Stimulated activated CD4-positive, alpha-beta T cell treated with anti-CD3 and anti-CD28 coated beads, Interleukin-2, amount 100 ng/mL, for 4 hours (primary cell): ENCODE measurements around the gene FRMD8.

Experiments
- DNase-seq: peaks from one replicate; pipeline ENCODE4 v3.0.0-alpha.2; 2020; ENCODE audit warnings: low read depth

FRMD8 gene, protein sequence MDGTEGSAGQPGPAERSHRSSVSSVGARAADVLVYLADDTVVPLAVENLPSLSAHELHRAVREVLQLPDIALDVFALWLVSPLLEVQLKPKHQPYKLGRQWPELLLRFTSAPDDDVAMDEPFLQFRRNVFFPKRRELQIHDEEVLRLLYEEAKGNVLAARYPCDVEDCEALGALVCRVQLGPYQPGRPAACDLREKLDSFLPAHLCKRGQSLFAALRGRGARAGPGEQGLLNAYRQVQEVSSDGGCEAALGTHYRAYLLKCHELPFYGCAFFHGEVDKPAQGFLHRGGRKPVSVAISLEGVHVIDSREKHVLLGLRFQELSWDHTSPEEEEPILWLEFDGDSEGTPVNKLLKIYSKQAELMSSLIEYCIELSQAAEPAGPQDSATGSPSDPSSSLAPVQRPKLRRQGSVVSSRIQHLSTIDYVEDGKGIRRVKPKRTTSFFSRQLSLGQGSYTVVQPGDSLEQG

DNA sequence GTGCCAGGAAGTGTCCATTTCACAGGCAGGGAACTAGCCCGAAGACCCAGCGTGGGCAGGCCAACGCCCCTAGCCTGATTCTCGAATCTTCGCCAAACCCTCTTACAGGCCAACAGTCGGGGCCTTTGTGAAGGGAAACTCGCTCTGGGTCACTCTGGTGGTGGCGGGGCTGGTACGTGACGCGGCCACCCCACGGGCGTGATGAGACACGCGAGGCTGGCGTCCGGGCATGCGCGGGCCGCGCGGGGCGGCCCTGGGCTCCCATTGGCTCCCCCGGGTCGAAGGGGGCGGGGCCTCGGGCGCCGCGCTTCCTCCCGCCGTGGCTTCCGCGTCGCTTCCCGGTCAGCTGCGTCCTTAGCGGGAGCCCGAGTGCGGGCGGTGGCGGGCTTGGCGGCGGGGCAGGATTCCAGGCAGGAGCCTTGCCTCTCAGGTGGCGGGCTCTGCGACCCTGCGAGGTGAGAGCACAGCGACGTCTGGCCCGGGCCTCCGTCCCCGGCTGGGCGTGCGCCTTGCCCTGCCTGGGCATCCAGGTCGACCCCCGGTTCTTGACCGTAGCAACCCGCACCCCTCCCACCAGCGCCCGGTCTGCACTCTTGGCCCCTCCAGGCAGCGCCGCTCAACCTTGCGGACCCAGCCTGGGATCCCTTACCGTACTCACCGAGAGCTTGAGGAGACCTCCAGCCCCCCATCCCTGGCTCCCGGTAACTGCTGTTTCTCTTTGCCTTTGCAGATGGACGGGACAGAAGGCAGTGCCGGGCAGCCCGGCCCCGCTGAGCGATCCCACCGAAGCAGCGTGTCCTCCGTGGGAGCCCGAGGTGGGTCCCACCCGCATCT is at the start of gene FRMD8:
FRMD8 (plus strand) TSS at position 331 of the 834 bp plus-strand sequence; CDS start at position 731, 400 bp downstream.
- peak; percentile 85 for DNase-seq

GRCh38 chr11:65338676-65339075 is 47.8 kb upstream of the FRMD8 start:
- DNase-seq = no peak

- DNase-seq = no peak
These were observed 46.2 kb upstream of the FRMD8 start for GRCh38 chr11:65340226-65340625.

- no peak for DNase-seq
These were observed 44.6 kb upstream of the FRMD8 start for GRCh38 chr11:65341856-65342255.

GRCh38 chr11:65351511-65351910 is 34.9 kb upstream of the FRMD8 start:
- DNase-seq = no peak

GRCh38 chr11:65352783-65353182 is 33.7 kb upstream of the FRMD8 start:
- DNase-seq = no peak

DNA sequence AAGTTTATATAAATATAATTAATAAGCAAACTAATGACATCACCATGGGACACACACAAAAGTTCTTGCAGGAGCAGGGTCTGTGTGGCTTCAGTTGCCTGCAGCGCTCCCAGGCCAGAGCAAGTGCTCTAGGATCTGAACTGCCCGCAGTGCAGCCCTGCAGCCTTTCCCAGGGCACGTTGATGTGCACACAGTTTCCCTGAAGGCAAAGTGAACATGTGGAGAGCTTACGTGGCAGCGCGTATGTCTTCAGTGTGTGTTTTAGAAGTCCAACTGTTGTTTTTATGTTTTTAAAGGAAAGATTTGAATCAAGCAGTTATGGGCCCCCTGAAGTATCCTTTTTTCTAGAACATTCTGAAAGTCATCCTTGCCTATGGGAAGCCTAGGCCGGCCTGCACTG is 33.1 kb upstream of the FRMD8 start:
- DNase-seq = no peak

GRCh38 chr11:65353900-65354264 is 32.6 kb upstream of the FRMD8 start:
- DNase-seq = no peak

DNA sequence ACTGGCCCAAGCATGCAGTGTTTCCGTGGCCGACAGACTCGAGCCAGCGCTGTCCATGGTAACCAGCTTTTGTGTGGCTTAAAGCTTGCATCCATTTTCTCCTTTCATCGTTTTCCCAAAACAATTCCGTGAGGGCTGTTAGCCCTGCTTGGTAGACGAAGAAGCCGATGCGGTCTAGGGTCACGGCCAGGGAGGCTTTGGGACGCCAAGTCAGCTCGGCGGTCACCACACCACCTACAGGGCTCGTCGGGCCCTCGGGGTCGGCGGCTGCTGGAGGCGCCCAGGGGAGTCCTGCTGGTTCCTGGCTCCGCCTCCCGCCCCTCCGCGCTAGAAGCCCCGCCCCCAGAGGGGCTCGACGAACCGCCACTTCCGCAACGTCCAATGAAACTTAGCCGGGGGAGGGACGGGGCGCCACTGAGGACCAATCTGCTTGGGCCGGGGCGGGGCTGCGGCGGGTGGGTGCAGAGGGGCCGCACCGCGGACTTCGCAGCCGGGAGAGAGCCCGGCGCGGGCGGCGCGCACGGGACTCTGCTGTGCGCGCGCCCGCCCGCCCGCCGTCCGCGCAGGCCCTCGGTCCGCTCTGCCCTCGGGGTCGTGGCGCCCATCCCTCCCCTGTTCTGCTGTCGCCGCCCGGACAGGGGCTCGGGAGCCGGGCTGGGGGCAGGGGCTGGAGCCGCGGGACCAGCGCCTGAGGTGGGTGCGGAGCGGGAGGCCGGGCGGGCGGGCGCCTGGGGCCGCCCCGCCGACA is 32.0 kb upstream of the FRMD8 start, which contains the start of gene TIGD3:
TIGD3 (plus strand) TSS at position 487 of the 748 bp plus-strand sequence. CDS start 1,058 bp downstream, outside the sequence.
- DNase-seq = peak; percentile 95

DNA sequence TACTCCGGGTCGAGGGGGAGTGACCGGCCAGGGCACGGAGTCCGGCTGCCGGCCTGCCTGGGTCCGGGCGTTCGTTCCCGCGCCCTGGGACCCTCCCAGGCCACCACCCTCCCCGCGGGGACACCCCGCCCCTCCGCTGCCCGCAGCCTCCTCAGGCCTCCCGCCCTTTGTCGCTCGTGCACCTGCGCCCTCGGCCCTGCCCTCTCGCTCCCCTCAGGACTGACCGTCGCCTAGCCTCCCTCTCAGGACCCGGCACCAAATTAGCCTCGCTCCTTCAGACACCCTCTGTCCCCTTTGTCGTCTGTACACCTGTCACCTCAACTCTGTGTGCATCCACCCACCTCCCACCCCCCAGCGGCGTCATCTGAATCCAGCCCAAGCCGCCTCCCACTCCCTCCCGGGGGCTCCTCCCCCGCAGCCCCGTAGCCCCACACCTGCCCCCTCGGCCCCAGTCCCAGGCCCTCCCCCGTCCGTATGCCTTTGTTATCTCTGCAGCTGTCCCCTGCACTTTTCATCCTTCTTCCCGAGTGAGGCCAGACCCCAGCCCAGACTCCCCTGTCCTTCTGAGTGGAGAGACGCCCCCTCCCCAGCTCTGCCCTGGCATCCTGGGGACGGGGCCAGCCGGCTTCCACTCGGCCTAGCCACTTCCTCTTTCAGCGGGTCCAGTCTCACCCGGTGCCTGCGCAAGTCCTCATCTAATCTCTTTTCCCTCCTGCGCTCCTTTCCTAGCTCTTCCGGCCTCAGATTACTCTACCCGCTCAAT is 31.2 kb upstream of the FRMD8 start:
- DNase-seq = peak; percentile 60

GRCh38 chr11:65355776-65356393 is 30.6 kb upstream of the FRMD8 start:
- no peak for DNase-seq

DNA sequence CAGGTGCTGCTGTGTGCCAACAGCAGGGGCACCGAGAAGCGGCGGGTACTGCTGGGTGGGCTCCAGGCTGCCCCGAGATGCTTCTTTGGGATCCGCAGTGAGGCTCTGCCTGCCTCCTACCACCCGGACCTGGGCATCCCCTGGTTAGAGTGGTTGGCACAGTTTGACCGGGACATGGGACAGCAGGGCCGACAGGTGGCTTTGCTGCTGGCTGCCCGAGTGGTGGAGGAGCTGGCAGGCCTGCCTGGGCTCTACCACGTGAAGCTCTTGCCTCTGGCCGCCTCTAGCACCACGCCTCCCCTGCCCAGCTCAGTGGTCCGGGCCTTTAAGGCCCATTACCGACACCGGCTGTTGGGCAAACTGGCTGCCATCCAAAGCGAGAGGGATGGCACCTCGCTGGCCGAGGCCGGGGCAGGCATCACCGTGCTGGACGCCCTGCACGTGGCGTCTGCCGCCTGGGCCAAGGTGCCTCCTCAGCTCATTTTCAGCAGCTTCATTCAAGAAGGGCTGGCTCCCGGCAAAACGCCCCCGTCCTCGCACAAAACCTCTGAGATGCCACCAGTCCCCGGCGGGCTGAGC is 30.0 kb upstream of the FRMD8 start:
- no peak for DNase-seq

- no peak for DNase-seq
These were observed 28.5 kb upstream of the FRMD8 start for GRCh38 chr11:65357856-65358356.

GRCh38 chr11:65362320-65362931 is 24.0 kb upstream of the FRMD8 start:
- DNase-seq = no peak

DNA sequence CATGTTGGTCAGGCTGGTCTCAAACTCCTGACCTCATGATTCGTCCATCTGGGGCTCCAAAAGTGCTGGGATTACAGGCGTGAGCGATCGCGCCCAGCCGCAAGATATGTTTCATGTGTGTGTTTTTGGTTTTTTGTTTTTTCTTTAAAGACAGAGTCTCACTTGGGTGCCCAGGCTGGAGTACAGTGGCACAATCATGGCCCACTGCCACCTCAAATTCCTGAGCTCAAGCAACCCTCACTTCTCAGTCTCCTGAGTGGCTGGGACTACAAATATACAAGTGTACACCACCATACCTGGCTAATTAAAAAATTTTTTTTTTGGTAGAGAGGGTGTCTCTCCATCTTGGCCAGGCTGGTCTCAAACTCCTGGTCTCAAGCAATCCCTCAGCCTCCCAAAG is 23.5 kb upstream of the FRMD8 start:
- no peak for DNase-seq

DNA sequence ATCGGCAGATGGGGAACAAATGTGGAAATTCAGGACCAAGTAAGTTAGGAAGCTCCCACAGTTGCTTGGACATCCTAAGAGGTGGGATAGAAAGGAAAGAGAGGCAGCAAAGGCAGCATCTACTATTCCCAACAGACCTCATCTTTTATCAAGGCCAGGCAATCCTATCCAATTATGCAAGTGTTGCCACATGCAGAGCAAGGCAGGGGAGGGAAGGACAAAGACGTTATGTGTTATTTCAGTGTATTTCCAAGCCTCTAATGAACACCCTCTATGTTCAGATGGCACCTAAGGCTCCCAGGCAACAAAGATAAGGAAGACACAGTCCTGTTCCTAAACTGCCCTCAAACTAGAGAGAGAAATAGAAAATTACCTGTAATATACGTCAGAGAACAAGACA is 22.7 kb upstream of the FRMD8 start:
- no peak for DNase-seq

- no peak for DNase-seq
These were observed 20.1 kb upstream of the FRMD8 start for GRCh38 chr11:65366340-65366773.

DNA sequence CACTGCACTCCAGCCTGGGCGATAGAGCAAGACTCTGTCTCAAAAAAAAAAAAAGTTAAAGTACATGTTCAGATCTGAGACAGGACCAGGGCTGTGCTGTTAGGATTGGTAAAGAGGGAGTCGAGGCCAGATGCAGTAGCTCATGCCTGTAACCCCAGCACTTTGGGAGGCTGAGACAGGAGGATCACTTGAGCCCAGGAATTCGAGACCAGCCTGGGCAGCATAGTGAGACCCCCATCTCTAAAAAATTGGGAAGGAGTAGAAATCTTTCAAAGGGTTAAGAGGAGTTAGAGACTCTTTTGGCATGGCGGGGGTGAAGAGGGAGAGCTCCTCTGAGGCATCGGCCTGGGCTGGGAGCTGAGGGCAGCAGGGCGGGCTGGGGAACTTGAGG is 15.8 kb upstream of the FRMD8 start:
- DNase-seq = no peak

GRCh38 chr11:65373839-65374580 is 12.4 kb upstream of the FRMD8 start:
- no peak for DNase-seq
